H1 (cell line): ENCODE results near the gene FAM186B. TPM values are rescaled to one million over a fixed set of nuclear protein-coding genes. Genes with fewer than 3 reads are reported as not detected.
"Not testable (repeated sequence)": the region's sequence is repeated elsewhere in the genome, so short reads cannot be mapped to it uniquely, and the experiment has no call there.

ENCODE experiments used
- CTCF ChIA-PET: fragments of 300-600 bp; sonication (Branson Sonifier 250); formaldehyde crosslinking; loops from one replicate; lab custom pipeline; 2021; ENCODE audit not compliant: partially characterized antibody; lab: Charles Lee
- POLR2A ChIA-PET: fragments of 300-600 bp; sonication (Branson Sonifier 250); formaldehyde crosslinking; loops from one replicate; lab custom pipeline; 2021; ENCODE audit warnings: inconsistent platforms; ENCODE audit not compliant: partially characterized antibody; lab: Charles Lee
- DNase-seq, 2 experiments: peaks; one replicate each; pipeline versions ENCODE4 v3.0.0 to v3.0.0-alpha.2; 2010 to 2022; ENCODE audit warnings: low spot score in 2 of 2, low read depth in 1 of 2, mixed read lengths in 1 of 2
- FAIRE-seq: peaks from 2 replicates; lab custom pipeline; 2011; peaks lifted over from hg19 to GRCh38; lab: Jason Lieb, UNC
- H2AFZ ChIP-seq: 2 replicates; pipeline ENCODE4 v1.8.1; 2012; ENCODE audit warnings: low read length, inconsistent platforms
- H2AK5ac ChIP-seq: 2 replicates; pipeline ENCODE4 v1.6.1; 2013; ENCODE audit warnings: low read depth, low read length
- H2BK120ac ChIP-seq: replicated peaks from 2 replicates; pipeline ENCODE3; 2013; ENCODE audit warnings: low read depth, low read length, inconsistent platforms
- H2BK12ac ChIP-seq: 2 replicates; pipeline ENCODE4 v1.6.1; 2013; ENCODE audit warnings: low read depth, low read length
- H2BK15ac ChIP-seq: 2 replicates; pipeline ENCODE4 v1.6.1; 2013; ENCODE audit warnings: low read length
- H2BK20ac ChIP-seq: 2 replicates; pipeline ENCODE4 v1.6.1; 2013; ENCODE audit warnings: low read length
- H2BK5ac ChIP-seq: 2 replicates; pipeline ENCODE4 v1.6.1; 2013; ENCODE audit warnings: low read depth, low read length
- H3K14ac ChIP-seq: 2 replicates; pipeline ENCODE4 v1.6.1; 2013; ENCODE audit warnings: inconsistent platforms; ENCODE audit not compliant: insufficient read length
- H3K18ac ChIP-seq: 2 replicates; pipeline ENCODE4 v1.6.1; 2013; ENCODE audit warnings: low read length; ENCODE audit errors: extremely low read depth
- H3K23ac ChIP-seq: 2 replicates; pipeline ENCODE4 v1.6.1; 2013; ENCODE audit warnings: inconsistent platforms; ENCODE audit not compliant: insufficient read length
- H3K23me2 ChIP-seq: 2 replicates; pipeline ENCODE4 v1.6.1; 2013; ENCODE audit warnings: low read depth, low read length
- H3K27ac ChIP-seq: 2 replicates; pipeline ENCODE4 v1.6.1; 2011; ENCODE audit warnings: low read depth, low read length, inconsistent platforms
- H3K27me3 ChIP-seq, 4 experiments: replicated peaks in 1 of 4; 1 replicate in 1 of 4; 2 replicates in 3 of 4; pipeline versions ENCODE4 v1.6.1 to v1.8.1; 2011 to 2013; ENCODE audit warnings: low read length in 3 of 4, mild to moderate bottlenecking in 3 of 4, inconsistent platforms in 2 of 4, mixed read lengths in 2 of 4, moderate library complexity in 1 of 4; ENCODE audit not compliant: control insufficient read depth in 3 of 4, insufficient read depth in 3 of 4; ENCODE audit errors: extremely low read depth in 1 of 4
- H3K36me3 ChIP-seq, 4 experiments: 2 replicates each; pipeline versions ENCODE4 v1.6.1 to v1.8.1; 2011 to 2013; ENCODE audit warnings: mild to moderate bottlenecking in 4 of 4, low read length in 3 of 4, moderate library complexity in 2 of 4, control low read depth in 1 of 4, inconsistent platforms in 1 of 4; ENCODE audit not compliant: insufficient read depth in 4 of 4, control insufficient read depth in 2 of 4
- H3K4ac ChIP-seq: replicated peaks from 2 replicates; pipeline ENCODE3; 2013; ENCODE audit warnings: low read length, low read depth, mixed read lengths, inconsistent platforms; ENCODE audit not compliant: insufficient read length
- H3K4me1 ChIP-seq, 4 experiments: replicated peaks in 1 of 4; 1 replicate in 1 of 4; 2 replicates in 3 of 4; pipeline versions ENCODE4 v1.6.1 to v1.8.1; 2011 to 2013; ENCODE audit warnings: low read length in 3 of 4, inconsistent platforms in 2 of 4, mixed read lengths in 1 of 4; ENCODE audit not compliant: insufficient read depth in 4 of 4, control insufficient read depth in 3 of 4
- H3K4me2 ChIP-seq, 2 experiments: 2 replicates each; pipeline versions ENCODE4 v1.6.1 to v1.8.1; 2011 to 2013; ENCODE audit warnings: low read depth in 2 of 2, low read length in 2 of 2, control low read depth in 1 of 2, inconsistent platforms in 1 of 2, mild to moderate bottlenecking in 1 of 2; ENCODE audit not compliant: insufficient read depth in 1 of 2
- H3K4me3 ChIP-seq, 4 experiments: fragments of 200-600, 300-600 bp in 1 of 4; sonication (generic), shearing (Covaris generic), sonication (Bioruptor Twin) in 1 of 4; 2 replicates each; pipeline versions ENCODE4 v1.5.1 to v1.8.1; 2011 to 2016; ENCODE audit warnings: low read length in 4 of 4, low read depth in 3 of 4, control low read depth in 2 of 4, inconsistent platforms in 2 of 4, mild to moderate bottlenecking in 2 of 4, mixed read lengths in 1 of 4, moderate library complexity in 1 of 4; ENCODE audit not compliant: insufficient read depth in 2 of 4; ENCODE audit errors: extremely low read depth in 1 of 4
- H3K56ac ChIP-seq: replicated peaks from 2 replicates; pipeline ENCODE3; 2013; ENCODE audit warnings: low read depth, mild to moderate bottlenecking, mixed read lengths, low read length, inconsistent platforms; ENCODE audit not compliant: insufficient read length
- H3K79me1 ChIP-seq: 2 replicates; pipeline ENCODE4 v1.6.1; 2013; ENCODE audit warnings: low read depth, low read length, control low read depth
- H3K79me2 ChIP-seq, 2 experiments: 2 replicates each; pipeline versions ENCODE4 v1.6.1 to v1.8.1; 2012 to 2013; ENCODE audit warnings: low read length in 2 of 2, mild to moderate bottlenecking in 2 of 2, inconsistent platforms in 1 of 2; ENCODE audit not compliant: insufficient read depth in 2 of 2, control insufficient read depth in 1 of 2
- H3K9ac ChIP-seq, 4 experiments: replicated peaks in 1 of 4; 1 replicate in 1 of 4; 2 replicates in 3 of 4; pipeline versions ENCODE4 v1.6.1 to v1.8.1; 2011 to 2013; ENCODE audit warnings: low read depth in 3 of 4, low read length in 3 of 4, control low read depth in 2 of 4, mild to moderate bottlenecking in 2 of 4, moderate library complexity in 2 of 4, inconsistent platforms in 1 of 4; ENCODE audit errors: extremely low read depth in 1 of 4
- H3K9me3 ChIP-seq, 2 experiments: 2 replicates each; pipeline versions ENCODE4 v1.6.1 to v1.8.1; 2012 to 2013; ENCODE audit warnings: mild to moderate bottlenecking in 2 of 2, moderate library complexity in 2 of 2, control low read depth in 1 of 2, inconsistent platforms in 1 of 2, low read depth in 1 of 2, low read length in 1 of 2, mixed read lengths in 1 of 2; ENCODE audit not compliant: insufficient read depth in 2 of 2
- H4K20me1 ChIP-seq, 2 experiments: replicated peaks in 1 of 2; 2 replicates each; pipeline versions ENCODE3 to v1.8.1; 2011 to 2013; ENCODE audit warnings: inconsistent platforms in 2 of 2, low read length in 2 of 2, mild to moderate bottlenecking in 1 of 2; ENCODE audit not compliant: insufficient read depth in 2 of 2, control insufficient read depth in 1 of 2
- H4K5ac ChIP-seq: 2 replicates; pipeline ENCODE4 v1.6.1; 2013; ENCODE audit warnings: low read length, low read depth, mixed read lengths, inconsistent platforms; ENCODE audit not compliant: insufficient read length
- H4K8ac ChIP-seq: 2 replicates; pipeline ENCODE4 v1.8.0; 2013; ENCODE audit warnings: mild to moderate bottlenecking, moderate library complexity, low read length, inconsistent platforms; ENCODE audit not compliant: insufficient read depth; ENCODE audit errors: extremely low read depth
- H4K91ac ChIP-seq: replicated peaks from 2 replicates; pipeline ENCODE3; 2013; ENCODE audit warnings: low read length, mixed read lengths, inconsistent platforms; ENCODE audit not compliant: insufficient read length
- WGBS, 2 experiments: shearing (Covaris generic) in 1 of 2; methylation state at CpG; one replicate each; pipeline versions ENCODE4 v1.1.6 to v1.1.7; 2013 to 2015; ENCODE audit warnings: low lambda C conversion rate in 2 of 2, mixed read lengths in 2 of 2, inconsistent platforms in 1 of 2, low coverage in 1 of 2, missing lambda C conversion rate in 1 of 2; ENCODE audit not compliant: insufficient replicate concordance in 2 of 2, insufficient coverage in 1 of 2, insufficient read length in 1 of 2; ENCODE audit errors: extremely low coverage in 1 of 2, missing lambda C conversion rate in 1 of 2; 5-methylcytosine and 5-hydroxymethylcytosine counted together
- long read RNA-seq, 2 experiments: library from RNA in 1 of 2; library from capped mRNA in 1 of 2; stranded (forward); transcript quantifications; one replicate each; pipeline ENCODE4 v2.0.0, GENCODE V29; 2021; ENCODE audit warnings: inconsistent platforms in 1 of 2
- polyA minus RNA-seq, 3 experiments: library from RNA; depleted of rRNA, polyadenylated mRNA; stranded (reverse); fragments of >200 nt; gene quantifications; 1 replicate in 2 of 3; 2 replicates in 1 of 3; pipeline ENCODE4 v1.2.3, GENCODE V29; 2011
- polyA plus RNA-seq, 7 experiments: library from polyadenylated mRNA; depleted of rRNA in 3 of 7; stranded (reverse) in 5 of 7; unstranded in 2 of 7; fragments of >200 nt in 5 of 7; fragments of 200-250 nt in 2 of 7; gene quantifications; 1 replicate in 5 of 7; 2 replicates in 1 of 7; 4 replicates in 1 of 7; pipeline versions ENCODE4 v1.2.1 to v1.2.3, GENCODE V29; 2011 to 2013; ENCODE audit warnings: missing spikeins in 2 of 7, mixed read lengths in 2 of 7
- total RNA-seq: library from RNA; stranded (reverse); fragmentation: NEBNext Ultra II Directional; extraction: Animal tissue kit (Norgen Biotek cat#: 25700); gene quantifications from 2 replicates; pipeline ENCODE4 v1.2.1, GENCODE V29; 2021

Gene FAM186B
- total RNA-seq: 0.21 and 0.73 TPM in 2 replicates
- 0.12 and 0.13 TPM in 2 replicates for polyA plus RNA-seq (2011; rRNA removed)
- polyA plus RNA-seq (2011; cell fraction: cytosol; rRNA removed): 0.28 TPM
- 0.34 TPM for polyA plus RNA-seq (2011; cell fraction: nucleus; rRNA removed)
- 0.52 to 0.70 TPM (median 0.58 TPM) in 4 replicates for polyA plus RNA-seq (2012, experiment 1 of 2)
- polyA plus RNA-seq (2012, experiment 2 of 2): 0.09 TPM
- polyA plus RNA-seq (2013, experiment 1 of 2): 0.18 TPM
- 0.09 TPM for polyA plus RNA-seq (2013, experiment 2 of 2)
- 0.41 and 0.46 TPM in 2 replicates for polyA minus RNA-seq (2011; rRNA and poly(A)+ RNA removed)
- not detected for polyA minus RNA-seq (2011; cell fraction: cytosol; rRNA and poly(A)+ RNA removed)
- 0.20 TPM for polyA minus RNA-seq (2011; cell fraction: nucleus; rRNA and poly(A)+ RNA removed)
- long read RNA-seq, experiment 1: 0 reads
- long read RNA-seq, experiment 2: 0 reads

- H3K4me3 ChIP-seq, H4K91ac ChIP-seq, H3K27ac ChIP-seq, H4K5ac ChIP-seq, FAIRE-seq, H2BK20ac ChIP-seq, H3K23me2 ChIP-seq, H3K36me3 ChIP-seq, H3K9me3 ChIP-seq, H3K27me3 ChIP-seq, H3K79me2 ChIP-seq, H3K23ac ChIP-seq, H3K4ac ChIP-seq, H3K18ac ChIP-seq, DNase-seq, H3K4me2 ChIP-seq, H3K79me1 ChIP-seq, H2AFZ ChIP-seq, H3K14ac ChIP-seq, H4K20me1 ChIP-seq, H2BK15ac ChIP-seq, H4K8ac ChIP-seq, H2BK12ac ChIP-seq, H3K9ac ChIP-seq, H3K4me1 ChIP-seq, H3K56ac ChIP-seq, H2BK5ac ChIP-seq, H2BK120ac ChIP-seq: not testable (repeated sequence)
- WGBS, 2 experiments: 77% methylated on average over 3 of the region's 4 CpGs; no CpG with 5 or more reads in 1 of the 2 experiments
- POLR2A ChIA-PET: interaction anchor here (1.8 to 2.1 kb wide), 2 partner anchors 39 to 136 kb away, joined by 5 read pairs; partner anchors contain the start of gene TMBIM6
- CTCF ChIA-PET: interaction anchor here (0.6 to 1.4 kb wide), 8 partner anchors 12 to 443 kb away, joined by 3 to 7 read pairs (median 4); partner anchors contain the start of gene TMBIM6
- H2AK5ac ChIP-seq: 0 out of 2 replicates have a peak within 1 kb of the TSS, but pooled peaks have one; percentile 53
These were observed at the start of gene FAM186B for GRCh38 chr12:49605539-49605938. FAM186B (minus strand) TSS chr12:49605639; CDS start chr12:49605477, 162 bp downstream.
